AG10803 (cell line): ENCODE measurements around the gene CASQ2.
A peak's percentile ranks its signal among the peaks of the same experiment; 100 is the strongest.

Experiments
- DNase-seq: peaks from one replicate; pipeline ENCODE4 v3.0.0; 2010; ENCODE audit warnings: low read depth
- H3K4me3 ChIP-seq: 2 replicates; pipeline ENCODE4 v1.5.1; 2011; ENCODE audit warnings: mild to moderate bottlenecking, low read length, control low read depth
- TF ChIP-seq, protein P1 (sequence below): conservative IDR thresholded peaks from 2 replicates; pipeline ENCODE4 v1.5.1; 2011; ENCODE audit warnings: mild to moderate bottlenecking, low read length, control low read depth, inconsistent platforms

Gene CASQ2

DNA sequence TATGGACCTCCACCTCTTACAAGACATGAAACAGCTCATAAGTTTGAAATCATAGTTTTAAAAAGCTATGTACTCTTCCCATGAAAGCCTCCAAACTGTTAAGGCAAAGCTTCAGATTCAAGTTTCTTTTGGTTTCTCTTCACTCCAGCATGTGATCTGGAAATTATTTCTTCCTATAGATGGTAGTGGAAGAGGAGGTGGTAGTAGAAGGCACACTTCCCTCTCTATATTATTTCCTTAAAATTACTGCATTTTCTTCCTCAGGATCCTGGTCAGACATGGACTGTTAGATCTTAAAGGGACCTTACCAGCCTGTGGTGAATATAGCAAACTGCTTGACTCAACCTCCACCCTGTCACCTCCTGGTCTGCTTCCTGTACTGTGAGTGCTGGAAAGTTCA is 40.6 kb upstream of the CASQ2 start:
- TF ChIP-seq, protein P1, sequence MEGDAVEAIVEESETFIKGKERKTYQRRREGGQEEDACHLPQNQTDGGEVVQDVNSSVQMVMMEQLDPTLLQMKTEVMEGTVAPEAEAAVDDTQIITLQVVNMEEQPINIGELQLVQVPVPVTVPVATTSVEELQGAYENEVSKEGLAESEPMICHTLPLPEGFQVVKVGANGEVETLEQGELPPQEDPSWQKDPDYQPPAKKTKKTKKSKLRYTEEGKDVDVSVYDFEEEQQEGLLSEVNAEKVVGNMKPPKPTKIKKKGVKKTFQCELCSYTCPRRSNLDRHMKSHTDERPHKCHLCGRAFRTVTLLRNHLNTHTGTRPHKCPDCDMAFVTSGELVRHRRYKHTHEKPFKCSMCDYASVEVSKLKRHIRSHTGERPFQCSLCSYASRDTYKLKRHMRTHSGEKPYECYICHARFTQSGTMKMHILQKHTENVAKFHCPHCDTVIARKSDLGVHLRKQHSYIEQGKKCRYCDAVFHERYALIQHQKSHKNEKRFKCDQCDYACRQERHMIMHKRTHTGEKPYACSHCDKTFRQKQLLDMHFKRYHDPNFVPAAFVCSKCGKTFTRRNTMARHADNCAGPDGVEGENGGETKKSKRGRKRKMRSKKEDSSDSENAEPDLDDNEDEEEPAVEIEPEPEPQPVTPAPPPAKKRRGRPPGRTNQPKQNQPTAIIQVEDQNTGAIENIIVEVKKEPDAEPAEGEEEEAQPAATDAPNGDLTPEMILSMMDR, result no peak
- DNase-seq, result no peak
- no peak overlapping the region for H3K4me3 ChIP-seq

DNA sequence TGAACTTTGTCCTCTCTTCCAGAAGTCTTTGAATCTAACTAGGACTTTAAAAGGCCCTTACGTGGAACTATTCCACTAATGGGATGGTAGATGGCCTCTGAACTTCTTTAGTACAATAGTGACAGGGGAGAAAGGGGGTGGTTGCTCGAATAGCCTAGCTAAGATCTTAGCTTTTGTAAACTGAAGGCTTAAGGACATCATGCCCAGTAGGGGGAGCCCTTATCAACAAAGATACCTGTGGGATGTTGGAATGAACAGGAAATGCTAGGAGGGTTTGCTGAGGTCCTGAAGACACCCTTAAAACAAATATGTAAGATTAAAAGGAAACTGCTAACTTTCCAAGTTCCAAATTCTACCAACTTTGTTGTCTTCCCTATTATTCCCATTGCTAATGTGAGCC is 39.2 kb upstream of the CASQ2 start:
- DNase-seq, result peak; percentile 80
- H3K4me3 ChIP-seq, result no peak overlapping the region

DNA sequence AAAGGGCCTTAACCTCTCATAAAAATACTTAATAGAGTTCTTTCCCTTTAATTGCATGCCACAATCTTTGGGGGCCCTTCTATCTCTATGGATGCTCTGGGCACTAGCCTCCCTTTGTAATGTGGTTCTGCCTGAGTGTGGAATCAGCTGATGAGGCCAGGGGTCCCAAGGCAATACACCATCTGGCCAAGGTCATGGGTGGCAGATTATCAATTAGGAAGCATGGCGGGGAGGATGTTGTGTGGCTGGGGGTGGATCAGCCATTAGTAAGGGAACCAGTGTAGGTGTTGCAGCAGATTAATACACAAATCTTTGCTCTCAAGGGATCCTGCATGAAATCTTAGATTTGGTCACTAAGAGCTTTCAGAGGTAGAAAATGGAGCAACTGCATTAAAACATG is 37.1 kb upstream of the CASQ2 start:
- no peak for DNase-seq
- TF ChIP-seq, protein P1, result no peak
- H3K4me3 ChIP-seq, result no peak overlapping the region

More for the DNA sequence above, 39.2 kb upstream of the CASQ2 start:
- TF ChIP-seq, protein P1, result peak; percentile 85

DNA sequence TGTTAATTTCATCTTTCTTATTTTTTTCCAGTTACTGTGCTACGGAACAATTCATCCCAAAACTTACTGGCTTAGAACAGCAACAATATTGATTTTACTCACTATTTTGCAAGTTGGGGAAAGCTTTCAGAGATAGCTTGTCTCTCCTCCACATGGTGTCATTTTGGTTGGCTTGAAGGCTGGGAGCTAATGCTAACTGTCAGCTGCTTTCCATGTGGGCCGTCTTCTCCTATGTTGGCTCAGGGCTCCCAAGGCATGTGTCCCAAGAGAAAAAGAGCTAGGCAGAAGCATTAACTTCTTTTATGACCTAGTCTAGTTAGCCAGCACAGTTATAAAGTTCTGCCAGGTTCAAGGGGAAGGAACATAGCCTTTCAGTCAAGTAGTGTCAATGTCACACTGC is 33.9 kb upstream of the CASQ2 start:
- TF ChIP-seq, protein P1, result no peak
- H3K4me3 ChIP-seq, result no peak overlapping the region
- no peak for DNase-seq

DNA sequence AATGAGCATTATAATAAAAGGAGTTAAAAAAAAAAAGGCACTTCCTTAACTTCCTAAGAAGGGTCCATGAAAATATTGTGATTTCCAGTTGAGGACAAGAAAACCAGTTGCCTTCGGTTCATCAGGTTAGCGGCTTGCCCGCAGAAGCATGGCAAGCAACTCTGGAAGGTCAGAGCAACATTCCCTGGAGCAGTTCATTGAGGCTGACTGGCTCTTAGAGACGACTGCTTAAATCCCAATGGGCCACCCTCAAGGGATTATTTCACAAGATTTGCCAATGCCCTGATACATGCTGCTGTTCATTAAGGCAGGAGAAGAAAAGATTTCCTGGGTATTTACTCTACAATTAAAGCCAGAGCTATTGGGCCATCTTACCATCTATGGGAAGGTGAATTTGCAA is 29.0 kb upstream of the CASQ2 start:
- TF ChIP-seq, protein P1, result no peak
- DNase-seq, result no peak

DNA sequence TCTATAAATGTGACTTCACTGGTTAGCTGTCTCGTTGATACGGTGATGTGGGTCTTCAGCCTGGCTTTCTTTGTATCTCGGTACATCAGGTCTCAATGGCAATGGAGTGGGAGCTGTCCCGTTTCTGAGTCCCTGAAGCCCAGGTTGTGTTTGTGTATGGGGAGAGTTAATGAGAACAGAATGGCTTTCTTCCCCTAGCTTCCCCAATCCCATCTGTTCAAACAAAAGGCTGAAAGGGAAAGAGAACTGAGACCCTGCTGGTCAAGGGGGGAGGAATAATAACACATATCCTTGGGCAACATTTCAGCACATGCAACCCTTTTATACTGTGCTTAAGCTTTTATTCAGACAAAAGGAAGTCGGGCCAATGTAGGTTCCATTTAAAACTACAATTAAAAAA is 28.4 kb upstream of the CASQ2 start:
- no peak for DNase-seq
- H3K4me3 ChIP-seq, result no peak overlapping the region
- TF ChIP-seq, protein P1, result no peak

More for the DNA sequence above, 29.0 kb upstream of the CASQ2 start:
- H3K4me3 ChIP-seq, result no peak overlapping the region

DNA sequence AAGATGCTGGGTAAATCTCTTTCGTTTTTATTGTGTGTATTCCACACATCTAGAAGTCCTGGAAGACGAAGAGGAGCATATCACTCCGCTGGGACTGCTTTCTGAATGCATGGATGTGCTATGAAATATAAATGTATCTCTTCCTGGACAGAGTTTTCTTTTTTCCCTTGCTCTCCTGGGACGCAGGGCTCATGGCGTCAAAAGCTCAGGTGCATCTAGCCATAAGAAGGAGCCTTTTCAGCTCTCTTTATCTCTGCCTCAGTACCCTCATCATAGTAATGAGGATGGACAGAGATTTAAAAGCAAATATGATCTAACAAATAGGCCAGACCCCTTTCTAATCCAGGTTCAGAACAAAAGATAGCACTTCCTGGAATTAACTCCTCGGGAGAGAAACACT is 27.5 kb upstream of the CASQ2 start:
- no peak overlapping the region for H3K4me3 ChIP-seq
- DNase-seq, result no peak
- TF ChIP-seq, protein P1, result no peak
